ENCODE data around the gene NOTCH4.

The NOTCH4 gene

DNA sequence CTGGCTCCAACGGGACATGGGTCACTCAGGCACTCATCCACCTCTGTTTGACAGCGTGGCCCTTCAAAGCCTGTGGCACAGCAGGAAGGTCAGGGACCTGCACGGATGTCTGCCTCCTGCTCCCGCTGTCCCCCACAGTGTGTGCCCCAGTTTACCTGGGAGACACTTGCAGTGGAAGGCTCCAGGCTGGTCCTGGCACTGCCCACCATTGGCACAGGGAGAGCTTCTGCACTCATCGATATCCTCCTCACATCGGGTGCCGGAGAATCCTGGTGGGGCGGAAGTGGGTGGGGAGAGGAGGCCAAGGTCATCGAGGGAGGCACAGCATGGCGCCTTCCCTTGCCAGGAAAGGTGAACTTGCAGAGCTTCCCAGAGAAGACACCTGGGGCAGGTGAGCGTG, 6.9 kb downstream of the NOTCH4 start:
- H2AFZ ChIP-seq (ENCODE audit: low read length) = no peak overlapping the region

GRCh38 chr6:32216285-32216684, 7.6 kb downstream of the NOTCH4 start:
- Histone ChIP-seq H3F3A (ENCODE audit: insufficient read depth, low read length) (no peaks in the 10 kb centered on the region), H3K9me2 (replicated peaks; ENCODE audit: insufficient read depth, low read length) (no peaks in the 10 kb centered on the region), H3K4me3 (ENCODE audit: low read length) (no peak overlapping the region), H3K4me1 (ENCODE audit: low read length) (no peaks in the 10 kb centered on the region), H2AFZ (ENCODE audit: low read length) (no peak overlapping the region), H3K4me2 (ENCODE audit: low read depth, low read length) (no peak overlapping the region), H3K79me2 (ENCODE audit: low read length) (no peaks in the 10 kb centered on the region), H4K20me1 (ENCODE audit: insufficient read depth, low read length) (no peaks in the 10 kb centered on the region), H3K9ac (ENCODE audit: low read length) (no peak overlapping the region), H3K36me3 (replicated peaks; ENCODE audit: insufficient read depth, low read length) (no peaks in the 10 kb centered on the region), H3K9me3 (replicated peaks; ENCODE audit: insufficient read depth, low read length) (no peaks in the 10 kb centered on the region), H3K27ac (ENCODE audit: low read length) (no peak overlapping the region), H3K27me3 (replicated peaks; ENCODE audit: insufficient read depth, low read length) (peaks cover 42% of the 10 kb centered on the region)
- no peak for DNase-seq
- no peak for TF ChIP-seq CTCF (IDR thresholded peaks at IDR 0.05; ENCODE audit: low read length)
- no peak for TF ChIP-seq EZH2phosphoT487 (IDR thresholded peaks at IDR 0.05; ENCODE audit: low read length)
- no peak for TF ChIP-seq EZH2 (optimal IDR thresholded peaks at IDR 0.05; ENCODE audit: low read depth, low read length)

More for the DNA sequence above, 6.9 kb downstream of the NOTCH4 start:
- Histone ChIP-seq H3K9me2 (replicated peaks; ENCODE audit: insufficient read depth, low read length) (no peaks in the 10 kb centered on the region), H3K36me3 (replicated peaks; ENCODE audit: insufficient read depth, low read length) (no peaks in the 10 kb centered on the region), H3K9ac (ENCODE audit: low read length) (no peak overlapping the region), H3K27ac (ENCODE audit: low read length) (no peak overlapping the region), H3K79me2 (ENCODE audit: low read length) (no peaks in the 10 kb centered on the region), H3K4me2 (ENCODE audit: low read depth, low read length) (no peak overlapping the region), H4K20me1 (ENCODE audit: insufficient read depth, low read length) (no peaks in the 10 kb centered on the region), H3K9me3 (replicated peaks; ENCODE audit: insufficient read depth, low read length) (no peaks in the 10 kb centered on the region), H3K4me3 (ENCODE audit: low read length) (no peak overlapping the region), H3F3A (ENCODE audit: insufficient read depth, low read length) (no peaks in the 10 kb centered on the region), H3K27me3 (replicated peaks; ENCODE audit: insufficient read depth, low read length) (peaks cover 45% of the 10 kb centered on the region), H3K4me1 (ENCODE audit: low read length) (no peaks in the 10 kb centered on the region)
- no peak for DNase-seq
- no peak for TF ChIP-seq EZH2phosphoT487 (IDR thresholded peaks at IDR 0.05; ENCODE audit: low read length)
- no peak for TF ChIP-seq EZH2 (optimal IDR thresholded peaks at IDR 0.05; ENCODE audit: low read depth, low read length)
- TF ChIP-seq CTCF (IDR thresholded peaks at IDR 0.05; ENCODE audit: low read length) = no peak

DNA sequence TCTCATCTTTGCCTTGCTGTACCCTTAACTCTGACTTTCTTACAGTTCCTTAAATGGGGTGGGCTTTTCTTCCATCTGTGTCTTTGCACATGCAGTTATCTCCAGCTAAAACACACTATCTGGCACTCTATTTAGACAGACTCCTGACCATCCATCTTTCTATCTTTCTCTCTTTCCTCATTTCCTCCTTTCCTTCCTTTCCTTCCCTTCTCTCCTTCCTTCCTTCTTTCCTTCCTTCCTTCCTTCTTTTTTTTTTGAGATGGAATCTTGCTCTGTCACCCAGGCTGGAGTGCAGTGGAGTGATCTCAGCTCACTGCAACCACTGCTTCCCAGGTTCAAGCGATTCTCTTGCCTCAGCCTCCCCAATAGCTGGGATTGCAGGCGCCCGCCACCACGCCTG, 8.2 kb downstream of the NOTCH4 start:
- H3K27ac ChIP-seq (ENCODE audit: low read length) = no peak overlapping the region
- H3K9me2 ChIP-seq (replicated peaks; ENCODE audit: insufficient read depth, low read length) = no peaks in the 10 kb centered on the region
- no peak overlapping the region for H2AFZ ChIP-seq (ENCODE audit: low read length)
- DNase-seq = no peak
- no peaks in the 10 kb centered on the region for H3K4me1 ChIP-seq (ENCODE audit: low read length)
- H3F3A ChIP-seq (ENCODE audit: insufficient read depth, low read length) = no peaks in the 10 kb centered on the region
- no peak for TF ChIP-seq EZH2phosphoT487 (IDR thresholded peaks at IDR 0.05; ENCODE audit: low read length)
- TF ChIP-seq CTCF (IDR thresholded peaks at IDR 0.05; ENCODE audit: low read length) = no peak
- TF ChIP-seq EZH2 (optimal IDR thresholded peaks at IDR 0.05; ENCODE audit: low read depth, low read length) = no peak
- peaks cover 42% of the 10 kb centered on the region for H3K27me3 ChIP-seq (replicated peaks; ENCODE audit: insufficient read depth, low read length)
- no peaks in the 10 kb centered on the region for H4K20me1 ChIP-seq (ENCODE audit: insufficient read depth, low read length)
- H3K36me3 ChIP-seq (replicated peaks; ENCODE audit: insufficient read depth, low read length) = no peaks in the 10 kb centered on the region
- H3K9me3 ChIP-seq (replicated peaks; ENCODE audit: insufficient read depth, low read length) = no peaks in the 10 kb centered on the region
- H3K79me2 ChIP-seq (ENCODE audit: low read length) = no peaks in the 10 kb centered on the region
- H3K4me2 ChIP-seq (ENCODE audit: low read depth, low read length) = no peak overlapping the region
- H3K4me3 ChIP-seq (ENCODE audit: low read length) = no peak overlapping the region
- H3K9ac ChIP-seq (ENCODE audit: low read length) = no peak overlapping the region

Data from MM.1S (cell line).